Right cardiac atrium (tissue), 5 donors: ENCODE measurements around the gene GPC5. TPM values are rescaled to one million over a fixed set of nuclear protein-coding genes. Genes with fewer than 3 reads are reported as not detected.

ENCODE experiments used
- ATAC-seq, 2 donors: fragments of 200-7000 bp; cut with Tn5 transposase; one replicate each; pipeline versions ENCODE4 v1.8.0 to v1.9.1; 2020; ENCODE audit warnings: moderate library complexity in 2 of 2, mild to moderate bottlenecking in 1 of 2
- DNase-seq, 3 donors: peaks; one replicate each; pipeline ENCODE4 v3.0.0-alpha.2; 2020
- H3K27ac ChIP-seq: one replicate; pipeline ENCODE4 v1.5.1; 2013; ENCODE audit warnings: mild to moderate bottlenecking, low read length, control low read depth, moderate library complexity
- H3K27me3 ChIP-seq: one replicate; pipeline ENCODE4 v1.6.1; 2013; ENCODE audit not compliant: control insufficient read depth, insufficient read depth
- H3K4me1 ChIP-seq: one replicate; pipeline ENCODE4 v1.6.1; 2013; ENCODE audit warnings: low read length; ENCODE audit not compliant: control insufficient read depth, insufficient read depth
- H3K4me3 ChIP-seq: one replicate; pipeline ENCODE4 v1.5.1; 2013; ENCODE audit warnings: low read length, control low read depth
- H3K9me3 ChIP-seq: one replicate; pipeline ENCODE4 v1.6.1; 2013; ENCODE audit warnings: low read length; ENCODE audit not compliant: control insufficient read depth
- WGBS: extraction: QIAGEN DNeasy Blood & Tissue Kit; methylation state at CpG from one replicate; pipeline ENCODE4 v1.1.7; 2013; 5-methylcytosine and 5-hydroxymethylcytosine counted together
- intact Hi-C, 4 donors: fragments of 100-400 bp; cut with DNase I; formaldehyde crosslinking; loops; one replicate each; pipeline versions ENCODE4 v1.11.0 to v1.14.0; 2022 to 2023
- polyA plus RNA-seq: library from polyadenylated mRNA; stranded (reverse); fragments of 200-250 nt; gene quantifications from one replicate; pipeline ENCODE4 v1.2.3, GENCODE V29; 2013
- total RNA-seq, 4 donors: library from RNA; stranded (reverse); fragmentation: NEBNext Ultra II Directional; extraction: Animal tissue kit (Norgen Biotek cat#: 25700); gene quantifications; one replicate each; pipeline ENCODE4 v1.2.1, GENCODE V29; 2021
- donor health status: healthy with polysubstance abuse.
- donor health status: DM: no; HTN: yes; CAD: no.
- donor health status: DM: no; HTN: no; CAD: no.
- donor health status: DM: no; HTN: yes; CAD: no; lungs with severe emphysema.
- donor health status: DM: yes; HTN: yes; CAD: no.

GPC5 gene
- total and polyA plus RNA-seq, 5 donors: 0.99 to 4.3 (median 2.6) TPM

GRCh38 chr13:91747186-91747585, 348.8 kb downstream of the GPC5 start:
- H3K27ac ChIP-seq: no peak overlapping the region
- WGBS: 42% methylated on average over 2 of the region's 2 CpGs
- intact Hi-C loops: no loop called here
- H3K27me3 ChIP-seq: no peaks in the 10 kb centered on the region
- no peak overlapping the region for H3K4me3 ChIP-seq
- DNase-seq (no peak), ATAC-seq (no peak)
- H3K9me3 ChIP-seq: no peaks in the 10 kb centered on the region
- no peaks in the 10 kb centered on the region for H3K4me1 ChIP-seq

DNA sequence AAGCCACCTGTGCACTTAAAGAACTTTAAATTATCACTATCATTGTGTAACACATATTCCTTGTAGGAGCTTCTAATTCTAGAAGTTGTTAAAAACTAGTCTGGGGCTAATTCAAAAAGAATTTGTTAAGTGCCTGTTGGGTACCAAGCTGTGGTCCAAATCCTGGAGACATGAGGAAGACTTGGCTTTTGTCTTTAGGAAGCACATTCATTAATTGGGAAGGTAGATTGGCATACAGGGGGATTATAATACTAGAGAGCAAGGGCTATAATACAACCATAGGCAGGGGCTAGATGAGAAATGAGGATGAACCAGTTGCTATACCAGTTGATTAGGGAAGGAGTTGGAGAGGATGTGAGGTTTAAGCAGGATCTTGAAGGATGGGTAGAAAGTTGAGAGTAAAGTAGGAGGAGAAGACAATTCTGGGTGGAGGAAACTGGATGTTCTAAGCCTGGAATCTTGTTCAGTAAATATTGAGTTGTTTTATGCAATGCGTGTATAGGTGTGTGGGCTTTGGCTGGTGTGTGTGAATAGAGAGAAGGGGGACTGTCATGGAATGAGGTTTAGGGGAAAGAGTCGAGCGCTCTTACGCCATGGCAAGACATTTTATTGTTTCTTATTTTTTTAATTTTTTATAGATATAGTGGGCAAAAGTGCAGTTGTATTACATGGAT, 350.1 kb downstream of the GPC5 start:
- Histone ChIP-seq H3K4me3 (no peak overlapping the region), H3K27ac (no peak overlapping the region), H3K4me1 (no peaks in the 10 kb centered on the region), H3K27me3 (no peaks in the 10 kb centered on the region), H3K9me3 (no peaks in the 10 kb centered on the region)
- 97% methylated on average over 4 of the region's 4 CpGs for WGBS
- intact Hi-C loops: no loop called here
- ATAC-seq (no peak), DNase-seq (no peak)

- intact Hi-C loops: no loop called here
- Histone ChIP-seq H3K27ac (no peak overlapping the region), H3K27me3 (no peaks in the 10 kb centered on the region), H3K4me1 (no peaks in the 10 kb centered on the region), H3K9me3 (no peaks in the 10 kb centered on the region), H3K4me3 (no peak overlapping the region)
- no peak for ATAC-seq
- WGBS: 85% methylated on average over 1 of the region's 1 CpG
- no peak for DNase-seq
These were observed 360.3 kb downstream of the GPC5 start for GRCh38 chr13:91758724-91759123.

- 84% methylated on average over 4 of the region's 4 CpGs for WGBS
- DNase-seq: no peak
- H3K9me3 ChIP-seq: no peaks in the 10 kb centered on the region
- no peaks in the 10 kb centered on the region for H3K27me3 ChIP-seq
- ATAC-seq: no peak
- intact Hi-C loops: no loop called here
- H3K27ac ChIP-seq: no peak overlapping the region
- H3K4me3 ChIP-seq: no peak overlapping the region
- H3K4me1 ChIP-seq: no peaks in the 10 kb centered on the region
These were observed 364.5 kb downstream of the GPC5 start for GRCh38 chr13:91762957-91763356.

DNA sequence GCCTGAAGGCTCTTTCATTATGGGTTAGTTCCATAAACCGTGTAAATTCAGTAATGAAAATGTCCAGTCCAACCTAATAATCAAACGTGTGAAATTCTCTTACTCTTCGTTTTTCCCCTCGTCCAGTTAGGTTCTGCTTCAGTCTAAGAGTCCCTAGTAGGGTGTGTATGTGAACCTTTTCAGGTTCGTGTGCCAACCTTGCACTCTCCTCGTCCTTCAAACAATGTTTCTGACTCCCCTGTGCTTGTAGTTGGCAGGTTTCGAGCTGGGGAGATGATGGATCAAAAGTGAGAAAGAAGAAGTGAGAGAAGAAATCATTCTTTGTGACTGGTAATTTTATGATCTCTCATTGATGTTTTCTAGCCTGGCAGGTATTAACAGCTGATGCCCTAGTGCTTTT, 366.1 kb downstream of the GPC5 start:
- no peaks in the 10 kb centered on the region for H3K27me3 ChIP-seq
- ATAC-seq (no peak), DNase-seq (no peak)
- no peak overlapping the region for H3K27ac ChIP-seq
- 58% methylated on average over 7 of the region's 7 CpGs for WGBS
- H3K4me1 ChIP-seq: no peaks in the 10 kb centered on the region
- no peak overlapping the region for H3K4me3 ChIP-seq
- intact Hi-C loops: no loop called here
- no peaks in the 10 kb centered on the region for H3K9me3 ChIP-seq

- intact Hi-C loops: no loop called here
- DNase-seq (no peak), ATAC-seq (no peak)
- no peak overlapping the region for H3K27ac ChIP-seq
- no peaks in the 10 kb centered on the region for H3K9me3 ChIP-seq
- H3K4me3 ChIP-seq: no peak overlapping the region
- WGBS: 43% methylated on average over 4 of the region's 4 CpGs
- no peaks in the 10 kb centered on the region for H3K27me3 ChIP-seq
- no peaks in the 10 kb centered on the region for H3K4me1 ChIP-seq
These were observed 369.2 kb downstream of the GPC5 start for GRCh38 chr13:91767651-91768050.

GRCh38 chr13:91768746-91769145, 370.3 kb downstream of the GPC5 start:
- DNase-seq: no peak
- Histone ChIP-seq H3K9me3 (no peaks in the 10 kb centered on the region), H3K4me1 (no peaks in the 10 kb centered on the region), H3K27me3 (no peaks in the 10 kb centered on the region), H3K27ac (no peak overlapping the region), H3K4me3 (no peak overlapping the region)
- WGBS: 88% methylated on average over 2 of the region's 2 CpGs
- ATAC-seq: no peak
- intact Hi-C loops: no loop called here

GRCh38 chr13:91771229-91771628, 372.8 kb downstream of the GPC5 start:
- DNase-seq (no peak), ATAC-seq (no peak)
- WGBS: 81% methylated on average over 1 of the region's 1 CpG
- no peak overlapping the region for H3K4me3 ChIP-seq
- H3K4me1 ChIP-seq: no peaks in the 10 kb centered on the region
- intact Hi-C loops: no loop called here
- no peak overlapping the region for H3K27ac ChIP-seq
- no peaks in the 10 kb centered on the region for H3K27me3 ChIP-seq
- H3K9me3 ChIP-seq: no peaks in the 10 kb centered on the region

- H3K9me3 ChIP-seq: no peaks in the 10 kb centered on the region
- 52% methylated on average over 3 of the region's 3 CpGs for WGBS
- no peak for DNase-seq
- H3K27me3 ChIP-seq: no peaks in the 10 kb centered on the region
- intact Hi-C loops: no loop called here
- ATAC-seq: no peak
- H3K4me1 ChIP-seq: no peaks in the 10 kb centered on the region
- H3K27ac ChIP-seq: no peak overlapping the region
- no peak overlapping the region for H3K4me3 ChIP-seq
These were observed 375.3 kb downstream of the GPC5 start for GRCh38 chr13:91773591-91774227.

DNA sequence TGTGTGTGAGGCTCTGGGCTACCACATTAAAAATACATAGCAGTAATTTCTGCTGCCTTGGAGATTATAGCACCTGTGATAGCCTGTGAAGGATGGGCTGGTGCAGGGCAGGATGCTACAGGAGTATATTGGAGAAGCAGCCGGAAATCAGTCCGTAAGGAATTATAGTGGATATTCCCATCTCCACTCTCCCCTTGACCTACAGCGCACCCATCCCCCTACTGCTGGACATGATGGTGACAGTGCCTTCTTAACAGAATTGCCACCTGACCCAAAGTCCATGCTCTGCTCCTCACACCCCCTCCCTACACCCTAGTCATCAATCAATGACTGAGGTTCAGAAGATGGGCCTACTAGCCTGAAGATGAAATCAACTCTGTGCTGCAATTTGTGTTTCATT, 376.0 kb downstream of the GPC5 start:
- intact Hi-C loops: no loop called here
- Histone ChIP-seq H3K27me3 (no peaks in the 10 kb centered on the region), H3K4me1 (no peaks in the 10 kb centered on the region), H3K4me3 (no peak overlapping the region), H3K27ac (no peak overlapping the region), H3K9me3 (no peaks in the 10 kb centered on the region)
- WGBS: 93% methylated on average over 3 of the region's 3 CpGs
- DNase-seq: no peak
- ATAC-seq: no peak

DNA sequence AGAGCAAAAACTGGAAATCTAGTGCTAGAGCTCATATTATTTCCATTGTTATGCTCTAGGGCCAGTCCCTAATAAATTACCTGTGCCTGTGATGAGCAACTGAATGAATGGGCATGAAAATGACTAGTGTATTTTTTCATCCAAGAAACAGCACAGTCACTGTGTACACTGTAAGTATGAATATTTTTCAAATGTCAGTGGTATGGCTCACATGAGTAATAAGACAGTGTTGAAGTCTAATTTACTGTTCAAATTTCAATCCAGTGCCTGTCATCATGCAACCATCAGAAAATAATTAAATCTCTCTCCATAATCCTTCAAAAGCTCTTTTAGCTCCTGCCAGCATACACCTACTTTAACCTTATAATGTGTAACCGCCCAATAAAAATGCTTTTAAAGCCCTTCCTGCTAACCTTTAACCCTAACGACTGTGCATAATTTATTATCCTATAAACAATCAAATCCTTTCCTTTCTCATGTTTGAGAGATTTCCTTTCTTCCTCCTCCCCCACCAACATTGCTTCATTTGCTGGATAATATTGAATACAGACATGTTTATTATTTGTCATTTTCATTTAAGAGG, 378.3 kb downstream of the GPC5 start:
- no peaks in the 10 kb centered on the region for H3K9me3 ChIP-seq
- ATAC-seq: no peak
- 52% methylated on average over 2 of the region's 2 CpGs for WGBS
- H3K4me1 ChIP-seq: no peaks in the 10 kb centered on the region
- no peak for DNase-seq
- no peak overlapping the region for H3K4me3 ChIP-seq
- no peaks in the 10 kb centered on the region for H3K27me3 ChIP-seq
- no peak overlapping the region for H3K27ac ChIP-seq
- intact Hi-C loops: no loop called here
